Fibroblast of lung (primary cell): ENCODE results near the gene PDCD4. TPM values are rescaled to one million over a fixed set of nuclear protein-coding genes. Genes with fewer than 3 reads are reported as not detected.

Experiments used
- DNase-seq, 2 donors: peaks; one replicate each; pipeline versions ENCODE4 v3.0.0 to v3.0.0-alpha.2; 2010; ENCODE audit warnings: low read depth in 2 of 2
- H2AFZ ChIP-seq: 2 replicates; pipeline ENCODE4 v1.5.1; 2012; ENCODE audit warnings: low read length, control low read depth, inconsistent platforms
- H3K27ac ChIP-seq: 2 replicates; pipeline ENCODE4 v1.5.1; 2011; ENCODE audit warnings: low read length, control low read depth; ENCODE audit not compliant: insufficient read depth
- H3K27me3 ChIP-seq: 2 replicates; pipeline ENCODE4 v1.5.1; 2011; ENCODE audit warnings: mild to moderate bottlenecking, low read length; ENCODE audit not compliant: control insufficient read depth, insufficient read depth
- H3K36me3 ChIP-seq: 2 replicates; pipeline ENCODE4 v1.5.1; 2011; ENCODE audit warnings: low read length; ENCODE audit not compliant: control insufficient read depth, insufficient read depth
- H3K4me1 ChIP-seq: 2 replicates; pipeline ENCODE4 v1.5.1; 2011; ENCODE audit warnings: low read length; ENCODE audit not compliant: control insufficient read depth, insufficient read depth; ENCODE audit errors: extremely low read depth
- H3K4me2 ChIP-seq: 2 replicates; pipeline ENCODE4 v1.5.1; 2011; ENCODE audit warnings: low read length, control low read depth; ENCODE audit not compliant: insufficient read depth; ENCODE audit errors: extremely low read depth
- H3K4me3 ChIP-seq, 4 experiments: fragments of 200-600 bp in 1 of 4; sonication (generic) in 1 of 4; replicated peaks in 1 of 4; 2 replicates each; pipeline ENCODE4 v1.5.1; 2011 to 2016; ENCODE audit warnings: low read length in 4 of 4, low read depth in 3 of 4, mild to moderate bottlenecking in 3 of 4, control low read depth in 2 of 4, inconsistent platforms in 1 of 4, mixed read lengths in 1 of 4; ENCODE audit not compliant: insufficient read depth in 1 of 4; ENCODE audit errors: control extremely low read depth in 1 of 4
- H3K79me2 ChIP-seq: 2 replicates; pipeline ENCODE4 v1.5.1; 2012; ENCODE audit warnings: mild to moderate bottlenecking, low read length, inconsistent platforms; ENCODE audit not compliant: control insufficient read depth, insufficient read depth
- H3K9ac ChIP-seq: 2 replicates; pipeline ENCODE4 v1.5.1; 2011; ENCODE audit warnings: mild to moderate bottlenecking, low read length, control low read depth; ENCODE audit not compliant: insufficient read depth
- H3K9me3 ChIP-seq: 2 replicates; pipeline ENCODE4 v1.5.1; 2012; ENCODE audit warnings: low read depth, low read length; ENCODE audit not compliant: control insufficient read depth, insufficient read depth
- H4K20me1 ChIP-seq: 2 replicates; pipeline ENCODE4 v1.5.1; 2011; ENCODE audit warnings: low read length; ENCODE audit not compliant: control insufficient read depth, insufficient read depth; ENCODE audit errors: extremely low read depth
- CTCF ChIP-seq, 2 donors: IDR thresholded peaks in 1 of 2; conservative IDR thresholded peaks in 1 of 2; 1 replicate in 1 of 2; 2 replicates in 1 of 2; pipeline ENCODE4 v1.5.1; 2011 to 2012; ENCODE audit warnings: low read length in 2 of 2, control low read depth in 1 of 2, inconsistent platforms in 1 of 2, low read depth in 1 of 2, mild to moderate bottlenecking in 1 of 2
- EZH2 ChIP-seq: IDR thresholded peaks from 2 replicates; pipeline ENCODE4 v1.5.1; 2012; ENCODE audit warnings: low read length, control low read depth, mild to moderate bottlenecking; ENCODE audit errors: missing control alignments
- polyA plus RNA-seq, 2 donors: library from polyadenylated mRNA; depleted of rRNA in 1 of 2; stranded (reverse) in 1 of 2; unstranded in 1 of 2; fragments of >200 nt; gene quantifications; 2 replicates each; pipeline ENCODE4 v1.2.1, GENCODE V29; 2011 to 2012; ENCODE audit warnings: missing spikeins in 1 of 2
- total RNA-seq: library from RNA; depleted of rRNA; stranded (reverse); fragments of >200 nt; gene quantifications from 2 replicates; pipeline ENCODE4 v1.2.1, GENCODE V29; 2014

Gene PDCD4
- total and polyA plus RNA-seq, 2 donors (not counting 1 experiment from before 2014, with no cell fraction given): 54.6 to 83.7 TPM

GRCh38 chr10:110893559-110894179, 21.9 kb downstream of the PDCD4 start:
- Histone ChIP-seq H3K4me2 (no peak overlapping the region), H2AFZ (no peak overlapping the region), H4K20me1 (no peaks in the 10 kb centered on the region), H3K4me1 (peaks cover 2% of the 10 kb centered on the region), H3K27ac (no peak overlapping the region), H3K27me3 (no peaks in the 10 kb centered on the region), H3K4me3 (no peak overlapping the region), H3K36me3 (no peaks in the 10 kb centered on the region), H3K9ac (no peak overlapping the region), H3K9me3 (no peaks in the 10 kb centered on the region), H3K79me2 (no peaks in the 10 kb centered on the region)
- TF ChIP-seq CTCF (conservative IDR thresholded peaks at IDR 0.05 in 1 of 2, IDR thresholded peaks at IDR 0.05 in 1 of 2; ENCODE audit: low read depth in 1 of 2, low read length in 2 of 2): peak; percentile 24 to 42
- no peak for TF ChIP-seq EZH2
- DNase-seq: peak; percentile 33 to 66

- DNase-seq: peak in 1 of 2 donors; percentile 32
- no peaks in the 10 kb centered on the region for H4K20me1 ChIP-seq
- H3K36me3 ChIP-seq: no peaks in the 10 kb centered on the region
- no peaks in the 10 kb centered on the region for H3K9me3 ChIP-seq
- no peak overlapping the region for H3K4me3 ChIP-seq
- H2AFZ ChIP-seq: no peak overlapping the region
- TF ChIP-seq EZH2 (no peak), CTCF (conservative IDR thresholded peaks at IDR 0.05 in 1 of 2, IDR thresholded peaks at IDR 0.05 in 1 of 2; ENCODE audit: low read depth in 1 of 2, low read length in 2 of 2) (no peak)
- no peak overlapping the region for H3K27ac ChIP-seq
- no peaks in the 10 kb centered on the region for H3K79me2 ChIP-seq
- H3K4me1 ChIP-seq: peaks cover 2% of the 10 kb centered on the region
- no peak overlapping the region for H3K9ac ChIP-seq
- no peak overlapping the region for H3K4me2 ChIP-seq
- no peaks in the 10 kb centered on the region for H3K27me3 ChIP-seq
Observed at GRCh38 chr10:110897184-110897583, 25.5 kb downstream of the PDCD4 start.

GRCh38 chr10:110898391-110898790, 26.7 kb downstream of the PDCD4 start:
- Histone ChIP-seq H3K36me3 (no peaks in the 10 kb centered on the region), H3K27ac (no peak overlapping the region), H3K9ac (no peak overlapping the region), H2AFZ (no peak overlapping the region), H3K79me2 (no peaks in the 10 kb centered on the region), H3K4me1 (peaks cover 2% of the 10 kb centered on the region), H3K27me3 (no peaks in the 10 kb centered on the region), H4K20me1 (no peaks in the 10 kb centered on the region), H3K4me3 (no peak overlapping the region), H3K4me2 (no peak overlapping the region), H3K9me3 (no peaks in the 10 kb centered on the region)
- DNase-seq: peak in 1 of 2 donors; percentile 23
- TF ChIP-seq EZH2 (no peak), CTCF (conservative IDR thresholded peaks at IDR 0.05 in 1 of 2, IDR thresholded peaks at IDR 0.05 in 1 of 2; ENCODE audit: low read depth in 1 of 2, low read length in 2 of 2) (no peak)
